ENCODE measurements around the gene GOLGA7B. TPM values are rescaled to one million over a fixed set of nuclear protein-coding genes. Genes with fewer than 3 reads are reported as not detected.

The GOLGA7B gene
- total RNA-seq, 2 donors from 2014 or later, result 0.22 to 0.72 TPM

DNA sequence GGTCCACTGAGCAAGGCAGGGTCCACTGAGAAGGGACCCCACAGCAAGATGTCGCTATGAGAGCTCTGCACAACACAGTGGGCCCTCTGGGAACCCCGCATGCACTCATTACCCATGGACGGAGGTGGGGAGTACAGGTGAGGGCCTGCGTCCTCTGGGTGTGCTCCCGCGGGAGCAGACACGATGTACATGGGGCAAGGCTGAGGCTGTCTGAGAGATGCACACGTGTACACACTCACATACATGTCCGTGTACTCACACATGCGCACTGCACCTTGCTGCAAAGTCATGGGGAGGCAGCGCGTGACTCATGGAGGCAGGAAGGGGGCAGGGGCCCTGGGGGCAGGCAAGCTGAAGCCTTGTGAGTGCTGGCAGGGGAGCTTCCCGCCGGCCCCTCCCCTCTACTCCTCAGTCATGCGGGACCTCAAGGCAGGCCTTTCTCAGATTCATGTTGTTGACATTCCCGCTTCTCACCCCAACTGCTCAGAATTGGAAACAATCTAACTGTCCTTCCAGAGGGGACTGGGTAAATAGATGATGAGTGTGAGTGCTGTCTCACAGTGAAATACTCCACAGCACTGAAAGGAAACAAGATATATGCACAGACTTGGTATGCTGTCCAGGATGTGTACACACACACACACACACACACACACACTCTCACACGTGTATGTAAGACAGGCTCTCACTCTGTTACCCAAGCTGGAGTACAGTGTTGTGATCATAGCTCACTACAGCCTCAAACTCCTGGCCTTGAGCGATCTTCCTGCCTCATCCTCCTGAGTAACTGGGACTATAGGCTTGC, 40.0 kb downstream of the GOLGA7B start:
- no peak for DNase-seq
- Histone ChIP-seq H3K27me3 (no peaks in the 10 kb centered on the region), H3K9me3 (no peaks in the 10 kb centered on the region), H3K9ac (ENCODE audit: low read depth in 2 of 2, low read length in 2 of 2) (no peak overlapping the region), H3K4me1 (no peaks in the 10 kb centered on the region), H3K4me3 (no peak overlapping the region), H3K36me3 (no peaks in the 10 kb centered on the region), H3K27ac (no peak overlapping the region)
- TF ChIP-seq, protein P1, sequence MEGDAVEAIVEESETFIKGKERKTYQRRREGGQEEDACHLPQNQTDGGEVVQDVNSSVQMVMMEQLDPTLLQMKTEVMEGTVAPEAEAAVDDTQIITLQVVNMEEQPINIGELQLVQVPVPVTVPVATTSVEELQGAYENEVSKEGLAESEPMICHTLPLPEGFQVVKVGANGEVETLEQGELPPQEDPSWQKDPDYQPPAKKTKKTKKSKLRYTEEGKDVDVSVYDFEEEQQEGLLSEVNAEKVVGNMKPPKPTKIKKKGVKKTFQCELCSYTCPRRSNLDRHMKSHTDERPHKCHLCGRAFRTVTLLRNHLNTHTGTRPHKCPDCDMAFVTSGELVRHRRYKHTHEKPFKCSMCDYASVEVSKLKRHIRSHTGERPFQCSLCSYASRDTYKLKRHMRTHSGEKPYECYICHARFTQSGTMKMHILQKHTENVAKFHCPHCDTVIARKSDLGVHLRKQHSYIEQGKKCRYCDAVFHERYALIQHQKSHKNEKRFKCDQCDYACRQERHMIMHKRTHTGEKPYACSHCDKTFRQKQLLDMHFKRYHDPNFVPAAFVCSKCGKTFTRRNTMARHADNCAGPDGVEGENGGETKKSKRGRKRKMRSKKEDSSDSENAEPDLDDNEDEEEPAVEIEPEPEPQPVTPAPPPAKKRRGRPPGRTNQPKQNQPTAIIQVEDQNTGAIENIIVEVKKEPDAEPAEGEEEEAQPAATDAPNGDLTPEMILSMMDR (IDR thresholded peaks at IDR 0.05), result no peak
- intact Hi-C loops (cut with DNase I), result no loop called here

DNA sequence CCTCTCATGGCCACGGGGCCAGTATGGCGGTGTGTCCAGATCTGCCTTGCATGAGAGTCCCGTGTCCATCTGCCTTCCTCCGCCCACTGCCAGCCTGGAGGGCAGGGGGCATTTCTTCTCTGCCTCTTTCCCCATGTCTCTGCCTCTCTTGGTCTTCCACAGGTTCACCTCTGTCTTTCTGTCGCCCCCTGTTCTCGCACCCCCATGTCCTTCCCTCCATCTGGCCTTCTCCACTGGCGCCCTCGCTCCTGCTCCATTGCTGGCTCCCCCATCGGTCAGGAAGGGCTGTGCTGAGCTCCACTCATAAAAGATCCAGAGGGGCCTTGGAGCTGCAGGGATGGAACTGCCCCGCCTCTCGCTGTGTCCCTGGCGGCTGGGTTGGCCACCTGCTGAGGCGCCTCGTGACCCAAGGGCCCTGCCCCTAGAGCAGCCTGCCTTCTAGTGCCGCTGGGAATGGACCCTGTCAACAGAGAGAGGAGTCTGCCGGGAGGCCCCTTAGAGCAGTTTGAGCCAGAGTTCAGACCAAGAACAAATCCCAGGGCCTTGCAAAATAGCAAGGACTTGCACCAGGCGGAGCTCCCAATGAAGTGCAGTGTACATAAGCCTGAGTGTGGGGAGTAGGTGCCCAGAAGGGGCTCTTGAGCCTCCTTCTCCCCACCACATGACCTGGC, 42.0 kb downstream of the GOLGA7B start:
- H3K4me1 ChIP-seq, result no peaks in the 10 kb centered on the region
- no peak overlapping the region for H3K4me3 ChIP-seq
- no peak for DNase-seq
- H3K27ac ChIP-seq, result no peak overlapping the region
- intact Hi-C loops (cut with DNase I), result no loop called here
- no peak overlapping the region for H3K9ac ChIP-seq (ENCODE audit: low read depth in 2 of 2, low read length in 2 of 2)
- TF ChIP-seq, protein P1 (IDR thresholded peaks at IDR 0.05), result no peak
- no peaks in the 10 kb centered on the region for H3K9me3 ChIP-seq
- H3K27me3 ChIP-seq, result no peaks in the 10 kb centered on the region
- no peaks in the 10 kb centered on the region for H3K36me3 ChIP-seq

DNA sequence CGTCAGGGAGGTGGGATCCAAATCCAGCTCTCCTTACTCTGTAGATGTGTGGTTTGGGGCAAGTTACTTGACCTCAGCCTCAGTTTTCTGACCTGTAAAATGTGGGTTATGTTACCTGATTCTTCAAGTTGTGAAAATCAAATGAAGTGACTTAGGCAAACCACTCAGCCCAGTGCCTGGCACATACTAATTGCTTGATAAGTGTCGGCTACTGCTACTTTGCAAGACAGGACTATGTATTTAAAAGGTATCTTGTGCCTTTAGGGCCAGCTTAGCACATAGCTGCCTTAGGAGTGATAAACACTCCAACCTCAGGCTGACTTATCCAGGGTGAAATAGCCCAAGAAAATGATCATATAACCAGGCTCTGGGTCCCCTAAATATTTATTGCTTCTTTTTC, 42.9 kb downstream of the GOLGA7B start:
- DNase-seq, result no peak
- Histone ChIP-seq H3K9me3 (no peaks in the 10 kb centered on the region), H3K36me3 (no peaks in the 10 kb centered on the region), H3K4me3 (no peak overlapping the region), H3K27me3 (no peaks in the 10 kb centered on the region), H3K27ac (no peak overlapping the region), H3K9ac (ENCODE audit: low read depth in 2 of 2, low read length in 2 of 2) (no peak overlapping the region), H3K4me1 (no peaks in the 10 kb centered on the region)
- TF ChIP-seq, protein P1 (IDR thresholded peaks at IDR 0.05), result no peak
- intact Hi-C loops (cut with DNase I), result no loop called here

DNA sequence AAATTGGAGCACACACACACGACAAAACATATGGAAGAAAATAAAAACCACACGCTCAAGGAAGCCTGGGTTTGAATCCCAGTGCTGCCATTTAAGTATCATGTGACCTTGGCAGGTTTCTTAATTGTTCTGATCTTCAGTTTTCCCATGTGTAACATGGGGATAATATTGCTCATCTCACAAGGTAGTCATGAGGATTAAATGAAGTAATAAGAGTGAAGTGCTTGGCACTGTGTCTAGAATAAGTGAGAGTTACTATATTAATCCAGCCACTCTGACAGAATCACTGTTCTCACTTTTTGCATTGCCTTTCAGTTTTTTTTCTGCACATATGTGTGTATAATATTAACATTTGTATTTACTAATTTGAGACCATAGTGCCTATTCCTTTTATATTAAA, 43.3 kb downstream of the GOLGA7B start:
- H3K27ac ChIP-seq, result no peak overlapping the region
- no peaks in the 10 kb centered on the region for H3K9me3 ChIP-seq
- no peaks in the 10 kb centered on the region for H3K36me3 ChIP-seq
- H3K4me3 ChIP-seq, result no peak overlapping the region
- no peak for DNase-seq
- intact Hi-C loops (cut with DNase I), result no loop called here
- no peaks in the 10 kb centered on the region for H3K4me1 ChIP-seq
- no peaks in the 10 kb centered on the region for H3K27me3 ChIP-seq
- TF ChIP-seq, protein P1 (IDR thresholded peaks at IDR 0.05), result no peak
- H3K9ac ChIP-seq (ENCODE audit: low read depth in 2 of 2, low read length in 2 of 2), result no peak overlapping the region

DNA sequence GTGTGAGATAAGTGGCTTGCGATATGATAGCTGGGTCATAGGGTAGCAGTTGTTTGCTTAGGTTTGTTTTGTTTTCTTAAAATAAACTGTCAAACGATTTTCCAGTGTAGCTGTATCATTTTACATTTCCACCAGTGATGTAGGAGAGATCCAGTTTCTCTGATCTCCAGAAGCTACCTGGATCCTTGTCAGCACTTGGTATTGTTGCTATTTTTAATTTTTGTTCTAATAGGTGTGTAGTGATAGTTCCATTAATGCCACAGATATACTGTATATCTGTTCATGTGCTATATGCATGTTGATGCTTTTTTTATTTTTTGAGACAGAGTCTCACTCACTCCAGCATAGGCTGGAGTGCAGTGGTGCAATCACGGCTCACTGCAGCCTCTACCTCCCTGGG, 44.4 kb downstream of the GOLGA7B start:
- intact Hi-C loops (cut with DNase I), result no loop called here
- Histone ChIP-seq H3K4me3 (no peak overlapping the region), H3K9ac (ENCODE audit: low read depth in 2 of 2, low read length in 2 of 2) (no peak overlapping the region), H3K4me1 (no peaks in the 10 kb centered on the region), H3K9me3 (no peaks in the 10 kb centered on the region), H3K27ac (no peak overlapping the region), H3K36me3 (no peaks in the 10 kb centered on the region), H3K27me3 (no peaks in the 10 kb centered on the region)
- TF ChIP-seq, protein P1 (IDR thresholded peaks at IDR 0.05), result no peak
- DNase-seq, result no peak
